Measurements from ENCODE around the gene ATG16L2. TPM values are rescaled to one million over a fixed set of nuclear protein-coding genes. Genes with fewer than 3 reads are reported as not detected.
A peak's percentile ranks its signal among the peaks of the same experiment; 100 is the strongest.

The ATG16L2 gene
- total and polyA plus RNA-seq, 9 of the 15 experiments (the other 6 are each of a cell fraction or from before 2014, with no cell fraction given): 0.18 to 11.2 (median 6.2) TPM

GRCh38 chr11:72786305-72787215, 27.7 kb upstream of the ATG16L2 start:
- FAIRE-seq: no peak
- no peaks in the 10 kb centered on the region for H3K9me3 ChIP-seq (replicated peaks; ENCODE audit: control insufficient read depth, insufficient read depth, low read depth, low read length)
- TF ChIP-seq IRF2 (CRISPR knock-in tag; IDR thresholded peaks at IDR 0.05) (no peak), SMARCA5 (IDR thresholded peaks at IDR 0.05) (peak; percentile 31; the same call in 1 of the 2 replicates), GTF2B (IDR thresholded peaks at IDR 0.05; ENCODE audit: extremely low read depth, insufficient read length) (no peak), KDM4B (IDR thresholded peaks at IDR 0.05; ENCODE audit: borderline replicate concordance in 2 of 2, low read depth in 1 of 2) (0 out of 4 replicates have a peak, but pooled peaks of 1 of the 2 experiments have one; percentile 3), BCOR (IDR thresholded peaks at IDR 0.05) (0 out of 2 replicates have a peak, but pooled peaks have one; percentile 8), PCBP2 (IDR thresholded peaks at IDR 0.05; ENCODE audit: low read depth, low read length, poor library complexity, severe bottlenecking) (no peak), HSF4 (CRISPR knock-in tag; IDR thresholded peaks at IDR 0.05; ENCODE audit: borderline replicate concordance) (no peak), C11orf30 (IDR thresholded peaks at IDR 0.05; ENCODE audit: low read depth) (no peak), FUS (optimal IDR thresholded peaks at IDR 0.05; ENCODE audit: low read depth, low read length) (no peak)
- TF ChIP-seq, protein P1, sequence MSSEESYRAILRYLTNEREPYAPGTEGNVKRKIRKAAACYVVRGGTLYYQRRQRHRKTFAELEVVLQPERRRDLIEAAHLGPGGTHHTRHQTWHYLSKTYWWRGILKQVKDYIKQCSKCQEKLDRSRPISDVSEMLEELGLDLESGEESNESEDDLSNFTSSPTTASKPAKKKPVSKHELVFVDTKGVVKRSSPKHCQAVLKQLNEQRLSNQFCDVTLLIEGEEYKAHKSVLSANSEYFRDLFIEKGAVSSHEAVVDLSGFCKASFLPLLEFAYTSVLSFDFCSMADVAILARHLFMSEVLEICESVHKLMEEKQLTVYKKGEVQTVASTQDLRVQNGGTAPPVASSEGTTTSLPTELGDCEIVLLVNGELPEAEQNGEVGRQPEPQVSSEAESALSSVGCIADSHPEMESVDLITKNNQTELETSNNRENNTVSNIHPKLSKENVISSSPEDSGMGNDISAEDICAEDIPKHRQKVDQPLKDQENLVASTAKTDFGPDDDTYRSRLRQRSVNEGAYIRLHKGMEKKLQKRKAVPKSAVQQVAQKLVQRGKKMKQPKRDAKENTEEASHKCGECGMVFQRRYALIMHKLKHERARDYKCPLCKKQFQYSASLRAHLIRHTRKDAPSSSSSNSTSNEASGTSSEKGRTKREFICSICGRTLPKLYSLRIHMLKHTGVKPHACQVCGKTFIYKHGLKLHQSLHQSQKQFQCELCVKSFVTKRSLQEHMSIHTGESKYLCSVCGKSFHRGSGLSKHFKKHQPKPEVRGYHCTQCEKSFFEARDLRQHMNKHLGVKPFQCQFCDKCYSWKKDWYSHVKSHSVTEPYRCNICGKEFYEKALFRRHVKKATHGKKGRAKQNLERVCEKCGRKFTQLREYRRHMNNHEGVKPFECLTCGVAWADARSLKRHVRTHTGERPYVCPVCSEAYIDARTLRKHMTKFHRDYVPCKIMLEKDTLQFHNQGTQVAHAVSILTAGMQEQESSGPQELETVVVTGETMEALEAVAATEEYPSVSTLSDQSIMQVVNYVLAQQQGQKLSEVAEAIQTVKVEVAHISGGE (CRISPR knock-in tag; IDR thresholded peaks at IDR 0.05): peak in 1 of 3 experiments; percentile 39; a peak in 1 of 6 replicates
- TF ChIP-seq, protein P2, sequence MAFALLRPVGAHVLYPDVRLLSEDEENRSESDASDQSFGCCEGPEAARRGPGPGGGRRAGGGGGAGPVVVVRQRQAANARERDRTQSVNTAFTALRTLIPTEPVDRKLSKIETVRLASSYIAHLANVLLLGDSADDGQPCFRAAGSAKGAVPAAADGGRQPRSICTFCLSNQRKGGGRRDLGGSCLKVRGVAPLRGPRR (CRISPR knock-in tag; IDR thresholded peaks at IDR 0.05): no peak
- H3K36me3 ChIP-seq (ENCODE audit: control insufficient read depth, insufficient read depth, low read length): no peaks in the 10 kb centered on the region
- peak overlapping the region; percentile 8; the same call in 1 of the 2 replicates for H3K4me3 ChIP-seq
- intact Hi-C loops (cut with micrococcal nuclease): no loop called here
- H3K27ac ChIP-seq (ENCODE audit: extremely low read depth, low read depth, low read length): peak overlapping the region; percentile 81
- no peaks in the 10 kb centered on the region for H3K27me3 ChIP-seq (ENCODE audit: control insufficient read depth in 2 of 2, insufficient read depth in 2 of 2, low read length in 2 of 2)
- H3K79me2 ChIP-seq (ENCODE audit: control insufficient read depth, insufficient read depth, low read length): peaks cover 4% of the 10 kb centered on the region; the same call in 1 of the 3 replicates
- DNase-seq (ENCODE audit: extremely low read depth in 1 of 4, low spot score in 3 of 4): no peak
- H4K20me1 ChIP-seq (replicated peaks; ENCODE audit: control insufficient read depth, insufficient read depth, low read length): no peaks in the 10 kb centered on the region
- ChIA-PET CTCF (ENCODE audit: low intra/inter-chr PET ratio) (no interaction called here), POLR2A (interaction anchor here (0.6 to 2.0 kb wide), 7 partner anchors 9 to 207 kb away, joined by 3 to 36 read pairs (median 4); no protein-coding TSS in a partner anchor)
- BruUV-seq (replicated peaks): no TSS peak
- H3K9me1 ChIP-seq (ENCODE audit: control insufficient read depth, insufficient read depth, low read length): no peaks in the 10 kb centered on the region
- H3K4me2 ChIP-seq (ENCODE audit: insufficient read depth, low read length): peak overlapping the region; percentile 74
- H3K9ac ChIP-seq (ENCODE audit: insufficient read depth in 1 of 2, low read depth in 2 of 2, low read length in 2 of 2): peak overlapping the region; percentile 73 to 84
- in situ Hi-C loops (cut with MboI): no loop called here
- peak overlapping the region; percentile 87 for H2AFZ ChIP-seq (ENCODE audit: low read depth, low read length)
- WGBS (ENCODE audit: insufficient coverage, low coverage, missing lambda C conversion rate): 82% methylated on average over 8 of the region's 8 CpGs
- ATAC-seq: no peak
- H3K4me1 ChIP-seq (replicated peaks in 1 of 2; ENCODE audit: control insufficient read depth in 2 of 2, insufficient read depth in 2 of 2, low read length in 2 of 2): peaks cover 39 to 50% of the 10 kb centered on the region in 2 experiments

Data from K562 (cell line).